ENCODE results near the gene PPP1R3F.
A peak's percentile ranks its signal among the peaks of the same experiment; 100 is the strongest.
"Not testable (repeated sequence)": the region's sequence is repeated elsewhere in the genome, so short reads cannot be mapped to it uniquely, and the experiment has no call there.

PPP1R3F gene

DNA sequence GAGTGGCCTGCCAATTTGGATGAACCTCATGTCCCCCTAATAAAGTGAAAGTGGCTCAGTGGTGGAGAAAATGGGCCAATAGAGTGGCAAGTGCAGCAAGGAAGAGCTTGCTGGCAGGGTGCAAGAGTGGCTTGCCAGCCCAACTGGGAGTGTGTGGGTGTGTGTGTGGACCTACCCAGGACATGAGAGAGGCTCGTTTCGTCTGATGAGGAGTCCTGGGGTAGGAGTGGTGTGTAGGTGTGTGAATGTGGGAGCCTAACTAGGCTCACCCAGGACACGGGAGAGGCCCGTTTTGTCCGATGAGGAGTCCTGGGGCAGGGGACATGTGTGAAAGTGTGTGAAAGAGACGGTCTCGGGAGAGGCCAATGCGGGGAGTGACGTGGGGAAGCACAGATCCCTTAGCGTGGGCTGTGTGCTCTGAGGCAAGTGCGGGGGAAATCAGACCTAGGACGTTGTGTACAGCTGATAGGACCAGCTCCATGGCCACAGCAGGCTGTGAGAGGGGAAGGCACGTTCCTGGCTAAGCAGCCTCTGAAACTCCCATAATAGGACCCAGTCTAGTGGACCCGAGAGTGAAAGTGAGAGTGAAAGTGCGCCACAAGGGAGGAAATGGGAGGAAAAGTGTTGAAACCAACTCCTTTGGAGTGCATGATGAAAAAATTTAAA lies 39.1 kb downstream of the PPP1R3F start:
- DNase-seq: peak in 2 of 56 donors; percentile 1 to 2

GRCh38 chrX:49309401-49309981 lies 39.9 kb downstream of the PPP1R3F start:
- no peak for DNase-seq

GRCh38 chrX:49310371-49310770 lies 40.8 kb downstream of the PPP1R3F start:
- DNase-seq: no peak

- no peak for DNase-seq
Observed at GRCh38 chrX:49312176-49312575, 42.6 kb downstream of the PPP1R3F start.

- no peak for DNase-seq
Observed at GRCh38 chrX:49316085-49316484, 46.5 kb downstream of the PPP1R3F start.

GRCh38 chrX:49321737-49322136 lies 52.1 kb downstream of the PPP1R3F start, which contains the start of gene GAGE12J:
Gene GAGE12J, plus strand, starts transcription at chrX:49322037. Its CDS starts 1,157 bp downstream, at chrX:49323194.
- DNase-seq: not testable (repeated sequence)

- DNase-seq: not testable (repeated sequence)
Observed at GRCh38 chrX:49322266-49322665, 52.7 kb downstream of the PPP1R3F start.

- DNase-seq: not testable (repeated sequence)
Observed at GRCh38 chrX:49323735-49324134, 54.1 kb downstream of the PPP1R3F start.

- DNase-seq: not testable (repeated sequence)
Observed at GRCh38 chrX:49330421-49330820, 60.8 kb downstream of the PPP1R3F start.

GRCh38 chrX:49331282-49331681 lies 61.7 kb downstream of the PPP1R3F start, which contains the start of gene GAGE13:
Gene GAGE13, plus strand, starts transcription at chrX:49331582. Its CDS starts 1,156 bp downstream, at chrX:49332738.
- not testable (repeated sequence) for DNase-seq

GRCh38 chrX:49331841-49332240 lies 62.2 kb downstream of the PPP1R3F start:
- not testable (repeated sequence) for DNase-seq
